Measurements from ENCODE around the gene MTIF3.
A peak's percentile ranks its signal among the peaks of the same experiment; 100 is the strongest.

Gene MTIF3

GRCh38 chr13:27432611-27433210 lies 17.7 kb downstream of the MTIF3 start:
- Histone ChIP-seq H3K36me3 (ENCODE audit: insufficient read depth, low read length) (peaks cover 92% of the 10 kb centered on the region), H3K27ac (ENCODE audit: low read length) (peak overlapping the region; percentile 39; the same call in 1 of the 2 replicates), H4K20me1 (ENCODE audit: insufficient read depth, low read length) (peaks cover 42% of the 10 kb centered on the region), H3K27me3 (ENCODE audit: insufficient read depth, low read length, poor library complexity) (no peaks in the 10 kb centered on the region), H3K79me2 (ENCODE audit: insufficient read depth, low read length) (peaks cover 67% of the 10 kb centered on the region), H3K9me3 (ENCODE audit: insufficient read depth, low read length, severe bottlenecking) (no peaks in the 10 kb centered on the region), H3K4me2 (ENCODE audit: insufficient read depth, low read length) (peak overlapping the region; percentile 34; the same call in 1 of the 2 replicates), H3K9ac (ENCODE audit: low read depth, low read length) (no peak overlapping the region), H2AFZ (ENCODE audit: low read depth, low read length) (no peak overlapping the region), H3K4me3 (ENCODE audit: low read depth in 1 of 2, low read length in 2 of 2) (no peak overlapping the region), H3K4me1 (ENCODE audit: insufficient read depth, low read length) (peaks cover 47% of the 10 kb centered on the region)
- DNase-seq (no peak), ATAC-seq (ENCODE audit: insufficient read depth, low read depth) (no peak)
- TF ChIP-seq EZH2 (IDR thresholded peaks at IDR 0.05; ENCODE audit: borderline replicate concordance, low read depth, low read length, severe bottlenecking) (no peak), CTCF (IDR thresholded peaks at IDR 0.05; ENCODE audit: borderline replicate concordance, extremely low read depth, low read length, poor library complexity, severe bottlenecking) (no peak)

- peaks cover 73% of the 10 kb centered on the region for H3K79me2 ChIP-seq (ENCODE audit: insufficient read depth, low read length)
- no peak for TF ChIP-seq EZH2 (IDR thresholded peaks at IDR 0.05; ENCODE audit: borderline replicate concordance, low read depth, low read length, severe bottlenecking)
- TF ChIP-seq CTCF (IDR thresholded peaks at IDR 0.05; ENCODE audit: borderline replicate concordance, extremely low read depth, low read length, poor library complexity, severe bottlenecking), result no peak
- peaks cover 94% of the 10 kb centered on the region for H3K36me3 ChIP-seq (ENCODE audit: insufficient read depth, low read length)
- no peak overlapping the region for H3K4me3 ChIP-seq (ENCODE audit: low read depth in 1 of 2, low read length in 2 of 2)
- no peak for ATAC-seq (ENCODE audit: insufficient read depth, low read depth)
- H2AFZ ChIP-seq (ENCODE audit: low read depth, low read length), result no peak overlapping the region
- no peaks in the 10 kb centered on the region for H3K27me3 ChIP-seq (ENCODE audit: insufficient read depth, low read length, poor library complexity)
- H3K4me2 ChIP-seq (ENCODE audit: insufficient read depth, low read length), result peak overlapping the region; percentile 5
- H3K27ac ChIP-seq (ENCODE audit: low read length), result peak overlapping the region; percentile 5; the same call in 1 of the 2 replicates
- peaks cover 52% of the 10 kb centered on the region for H3K4me1 ChIP-seq (ENCODE audit: insufficient read depth, low read length)
- no peak overlapping the region for H3K9ac ChIP-seq (ENCODE audit: low read depth, low read length)
- no peak for DNase-seq
- no peaks in the 10 kb centered on the region for H3K9me3 ChIP-seq (ENCODE audit: insufficient read depth, low read length, severe bottlenecking)
- H4K20me1 ChIP-seq (ENCODE audit: insufficient read depth, low read length), result peaks cover 47% of the 10 kb centered on the region
Observed at GRCh38 chr13:27432180-27432579, 18.2 kb downstream of the MTIF3 start.

DNA sequence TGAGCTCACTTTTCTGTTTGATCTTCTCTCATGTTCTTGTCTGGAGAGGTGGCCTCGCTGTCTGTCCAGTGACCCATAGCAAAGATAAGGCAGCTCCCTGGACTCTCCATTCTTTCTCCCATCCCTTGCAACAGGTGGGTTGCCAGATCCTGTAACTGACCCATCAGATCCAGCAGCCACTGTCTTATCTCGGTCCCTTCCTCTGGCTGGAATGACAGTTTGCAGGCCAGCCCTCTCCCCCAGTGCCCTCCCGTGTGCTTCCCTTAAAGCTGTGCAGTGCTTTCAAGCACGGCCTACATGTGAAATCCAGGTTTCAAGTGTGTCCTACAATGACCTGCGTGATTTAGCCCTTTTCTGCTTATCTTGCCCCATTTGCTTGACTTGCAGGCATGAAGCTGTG lies 22.2 kb downstream of the MTIF3 start:
- H3K27ac ChIP-seq (ENCODE audit: low read length), result peak overlapping the region; percentile 97
- H3K27me3 ChIP-seq (ENCODE audit: insufficient read depth, low read length, poor library complexity), result no peaks in the 10 kb centered on the region
- peaks cover 80% of the 10 kb centered on the region for H3K36me3 ChIP-seq (ENCODE audit: insufficient read depth, low read length)

More for the DNA sequence above, 22.2 kb downstream of the MTIF3 start:
- peaks cover 92% of the 10 kb centered on the region for H3K79me2 ChIP-seq (ENCODE audit: insufficient read depth, low read length)
- H3K4me3 ChIP-seq (ENCODE audit: low read depth in 1 of 2, low read length in 2 of 2), result peak overlapping the region in 1 of 2 experiments; percentile 87; a peak in 2 of 4 replicates
- H4K20me1 ChIP-seq (ENCODE audit: insufficient read depth, low read length), result peaks cover 51% of the 10 kb centered on the region
- H3K9ac ChIP-seq (ENCODE audit: low read depth, low read length), result peak overlapping the region; percentile 96; the same call in 1 of the 2 replicates
- peak overlapping the region; percentile 89 for H3K4me2 ChIP-seq (ENCODE audit: insufficient read depth, low read length)
- no peak for ATAC-seq (ENCODE audit: insufficient read depth, low read depth)
- peaks cover 82% of the 10 kb centered on the region for H3K4me1 ChIP-seq (ENCODE audit: insufficient read depth, low read length)
- H3K9me3 ChIP-seq (ENCODE audit: insufficient read depth, low read length, severe bottlenecking), result no peaks in the 10 kb centered on the region
- TF ChIP-seq EZH2 (IDR thresholded peaks at IDR 0.05; ENCODE audit: borderline replicate concordance, low read depth, low read length, severe bottlenecking), result no peak
- no peak for TF ChIP-seq CTCF (IDR thresholded peaks at IDR 0.05; ENCODE audit: borderline replicate concordance, extremely low read depth, low read length, poor library complexity, severe bottlenecking)
- DNase-seq, result no peak
- no peak overlapping the region for H2AFZ ChIP-seq (ENCODE audit: low read depth, low read length)
